ENCODE measurements around the gene PARVB. TPM values are rescaled to one million over a fixed set of nuclear protein-coding genes. Genes with fewer than 3 reads are reported as not detected.

The PARVB gene
- total and polyA plus RNA-seq, 9 of the 15 experiments (the other 6 are each of a cell fraction or from before 2014, with no cell fraction given): 1.1 to 59.2 (median 29.2) TPM

- 0% methylated on average over 8 of the region's 10 CpGs for WGBS (ENCODE audit: insufficient coverage, low coverage, missing lambda C conversion rate)
Observed at GRCh38 chr22:44179196-44179988, 155.3 kb downstream of the PARVB start.

More at GRCh38 chr22:44179196-44179988, 155.3 kb downstream of the PARVB start:
- Histone ChIP-seq H3K9ac (ENCODE audit: insufficient read depth in 1 of 2, low read depth in 2 of 2, low read length in 2 of 2) (no peak overlapping the region), H3K36me3 (ENCODE audit: control insufficient read depth, insufficient read depth, low read length) (no peaks in the 10 kb centered on the region), H3K27ac (ENCODE audit: extremely low read depth, low read depth, low read length) (no peak overlapping the region), H3K9me3 (replicated peaks; ENCODE audit: control insufficient read depth, insufficient read depth, low read depth, low read length) (no peaks in the 10 kb centered on the region), H3K4me3 (no peak overlapping the region), H3K4me2 (ENCODE audit: insufficient read depth, low read length) (no peak overlapping the region), H2AFZ (ENCODE audit: low read depth, low read length) (no peak overlapping the region), H3K27me3 (ENCODE audit: control insufficient read depth in 2 of 2, insufficient read depth in 2 of 2, low read length in 2 of 2) (peaks cover 15 to 40% of the 10 kb centered on the region in 2 experiments; a peak in 4 of 5 replicates), H3K79me2 (ENCODE audit: control insufficient read depth, insufficient read depth, low read length) (no peaks in the 10 kb centered on the region), H3K4me1 (replicated peaks in 1 of 2; ENCODE audit: control insufficient read depth in 2 of 2, insufficient read depth in 2 of 2, low read length in 2 of 2) (peaks cover 0 to 11% of the 10 kb centered on the region in 2 experiments; a peak in 2 of 5 replicates), H3K9me1 (ENCODE audit: control insufficient read depth, insufficient read depth, low read length) (no peaks in the 10 kb centered on the region), H4K20me1 (replicated peaks; ENCODE audit: control insufficient read depth, insufficient read depth, low read length) (peaks cover 4% of the 10 kb centered on the region; the same call in 1 of the 2 replicates)
- no TSS peak for BruUV-seq (replicated peaks)
- POLR2A ChIA-PET: no interaction called here
- in situ Hi-C loops (cut with MboI) (no loop called here), intact Hi-C loops (cut with micrococcal nuclease) (no loop called here)
- no peak for FAIRE-seq
- CTCF ChIA-PET (ENCODE audit: low intra/inter-chr PET ratio): no interaction called here
- TF ChIP-seq MTA2 (IDR thresholded peaks at IDR 0.05; ENCODE audit: low read depth) (no peak), NRF1 (conservative IDR thresholded peaks at IDR 0.05 in 1 of 2, IDR thresholded peaks at IDR 0.05 in 1 of 2) (no peak), TRIM24 (IDR thresholded peaks at IDR 0.05) (no peak), ELF4 (CRISPR knock-in tag; IDR thresholded peaks at IDR 0.05) (no peak), MED1 (CRISPR knock-in tag; IDR thresholded peaks at IDR 0.05; ENCODE audit: borderline replicate concordance) (no peak), KHSRP (IDR thresholded peaks at IDR 0.05) (no peak), XRCC4 (IDR thresholded peaks at IDR 0.05; ENCODE audit: extremely low read depth, insufficient read depth, insufficient read length) (no peak), PREB (CRISPR knock-in tag; IDR thresholded peaks at IDR 0.05) (no peak), CBFB (CRISPR knock-in tag; IDR thresholded peaks at IDR 0.05) (no peak), ZNF3 (CRISPR knock-in tag; IDR thresholded peaks at IDR 0.05) (no peak), ZNF707 (CRISPR knock-in tag; conservative IDR thresholded peaks at IDR 0.05) (no peak), U2AF2 (optimal IDR thresholded peaks at IDR 0.05; ENCODE audit: low read depth, low read length) (no peak), LARP7 (IDR thresholded peaks at IDR 0.05) (no peak), ZNF324 (CRISPR knock-in tag; IDR thresholded peaks at IDR 0.05) (no peak), NR1H2 (CRISPR knock-in tag; IDR thresholded peaks at IDR 0.05) (no peak), TAF1 (IDR thresholded peaks at IDR 0.05; ENCODE audit: control insufficient read depth, extremely low read depth, insufficient read depth, low read length, severe bottlenecking) (no peak)
- no peak for ATAC-seq
- no peak for DNase-seq (ENCODE audit: extremely low read depth in 1 of 4, low spot score in 3 of 4)
